WTC11 (cell line): ENCODE measurements around the gene HGS. TPM values are rescaled to one million over a fixed set of nuclear protein-coding genes. Genes with fewer than 3 reads are reported as not detected.

Source experiments
- ATAC-seq: fragments of 200-7000 bp; cut with Tn5 transposase; 2 replicates; pipeline ENCODE4 v1.10.0; 2021; ENCODE audit warnings: mild to moderate bottlenecking, moderate library complexity
- CTCF ChIA-PET: fragments of 300-600 bp; sonication (Branson Sonifier 250); formaldehyde crosslinking; loops from one replicate; lab custom pipeline; 2021; ENCODE audit warnings: antibody characterized with exemption; lab: Charles Lee
- POLR2A ChIA-PET: fragments of 350-600 bp; sonication (Branson Sonifier 250); formaldehyde crosslinking; loops from one replicate; lab custom pipeline; 2021; ENCODE audit warnings: antibody characterized with exemption; lab: Charles Lee
- DNase-seq: peaks from one replicate; pipeline ENCODE4 v3.0.0; 2021; ENCODE audit warnings: low spot score
- H3K27ac Mint-ChIP-seq: 2 replicates; pipeline ENCODE4 v1.8.0; 2021; ENCODE audit warnings: mixed read lengths
- H3K27me3 Mint-ChIP-seq: 2 replicates; pipeline ENCODE4 v1.8.0; 2021; ENCODE audit warnings: low read depth, mild to moderate bottlenecking, moderate library complexity, mixed read lengths
- H3K36me3 Mint-ChIP-seq: 2 replicates; pipeline ENCODE4 v1.8.0; 2021; ENCODE audit warnings: mixed read lengths
- H3K4me1 Mint-ChIP-seq: 2 replicates; pipeline ENCODE4 v1.8.0; 2022; ENCODE audit warnings: mixed read lengths
- H3K4me3 Mint-ChIP-seq: 2 replicates; pipeline ENCODE4 v1.8.0; 2021; ENCODE audit warnings: mild to moderate bottlenecking, moderate library complexity, mixed read lengths
- H3K9me3 Mint-ChIP-seq: 2 replicates; pipeline ENCODE4 v1.8.0; 2021; ENCODE audit warnings: mixed read lengths
- AR ChIP-seq: fragments of 250-450 bp; sonication (Bioruptor Pico); IDR thresholded peaks from 2 replicates; pipeline ENCODE4 v1.9.0; 2021; ENCODE audit warnings: mild to moderate bottlenecking
- CTCF ChIP-seq: fragments of 200-600 bp; IDR thresholded peaks from 2 replicates; pipeline ENCODE4 v1.8.0; 2022; ENCODE audit warnings: antibody characterized with exemption
- IRF1 ChIP-seq: sonication (generic); formaldehyde crosslinking; IDR thresholded peaks from 2 replicates; pipeline ENCODE4 v1.8.0; 2023; ENCODE audit warnings: missing genetic modification reagents
- JAZF1 ChIP-seq: fragments of 250-450 bp; sonication (Bioruptor Pico); IDR thresholded peaks from 2 replicates; pipeline ENCODE4 v1.9.0; 2021; ENCODE audit warnings: moderate library complexity, mild to moderate bottlenecking, inconsistent platforms
- NFATC4 ChIP-seq: fragments of 250-450 bp; sonication (Bioruptor Pico); IDR thresholded peaks from 2 replicates; pipeline ENCODE4 v1.9.0; 2021; ENCODE audit warnings: mild to moderate bottlenecking
- NFE2L1 ChIP-seq: sonication (generic); formaldehyde crosslinking; IDR thresholded peaks from 2 replicates; pipeline ENCODE4 v1.8.1; 2023; ENCODE audit warnings: missing genetic modification reagents
- NR2C2 ChIP-seq: sonication (generic); formaldehyde crosslinking; IDR thresholded peaks from 2 replicates; pipeline ENCODE4 v1.8.0; 2022; ENCODE audit warnings: mild to moderate bottlenecking, missing genetic modification reagents
- NR3C1 ChIP-seq: sonication (generic); formaldehyde crosslinking; conservative IDR thresholded peaks from 2 replicates; pipeline ENCODE4 v1.8.1; 2023; ENCODE audit warnings: low read depth, mild to moderate bottlenecking, missing genetic modification reagents
- PRRX2 ChIP-seq: fragments of 250-450 bp; sonication (Bioruptor Pico); IDR thresholded peaks from 2 replicates; pipeline ENCODE4 v1.8.0; 2021; ENCODE audit warnings: mild to moderate bottlenecking
- ZMAT4 ChIP-seq: fragments of 250-450 bp; sonication (Bioruptor Pico); IDR thresholded peaks from 2 replicates; pipeline ENCODE4 v1.9.0; 2021; ENCODE audit warnings: mild to moderate bottlenecking
- ZNF671 ChIP-seq: fragments of 250-450 bp; sonication (Bioruptor Pico); IDR thresholded peaks from 2 replicates; pipeline ENCODE4 v1.8.0; 2021; ENCODE audit warnings: mild to moderate bottlenecking
- total RNA-seq: library from RNA; stranded (reverse); gene quantifications from 3 replicates; pipeline ENCODE4 v1.2.3, GENCODE V29; 2021
- TF ChIP-seq, protein P1 (sequence below): sonication (generic); formaldehyde crosslinking; IDR thresholded peaks from 2 replicates; pipeline ENCODE4 v1.8.0; 2023; ENCODE audit warnings: mild to moderate bottlenecking, missing genetic modification reagents
- TF ChIP-seq, protein P2 (sequence below): sonication (generic); formaldehyde crosslinking; IDR thresholded peaks from 2 replicates; pipeline ENCODE4 v1.8.1; 2023; ENCODE audit warnings: mild to moderate bottlenecking, missing genetic modification reagents, moderate library complexity

HGS gene
- total RNA-seq, 1 experiment from 2014 or later = 113 TPM

DNA sequence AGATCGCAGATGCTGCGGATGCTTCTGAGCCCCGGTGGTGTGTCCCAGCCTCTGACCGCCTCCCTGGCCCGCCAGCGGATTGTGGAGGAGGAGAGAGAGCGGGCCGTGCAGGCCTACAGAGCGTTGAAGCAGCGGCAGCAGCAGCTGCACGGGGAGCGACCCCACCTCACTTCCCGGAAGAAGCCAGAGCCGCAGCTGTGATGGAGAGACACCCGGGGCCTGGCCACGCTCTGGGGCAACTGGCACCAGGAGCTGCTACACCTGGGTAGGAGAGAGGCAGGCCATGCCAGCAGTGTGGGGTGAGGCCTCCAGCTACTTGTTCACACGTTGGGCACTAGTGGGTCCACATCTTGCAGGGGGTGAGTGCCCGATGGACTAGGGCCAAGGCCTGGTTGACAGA lies 11.3 kb upstream of the HGS start:
- DNase-seq (no peak), ATAC-seq (no peak)
- ChIA-PET POLR2A (no interaction called here), CTCF (no interaction called here)
- Mint-ChIP-seq H3K9me3 (no peaks in the 10 kb centered on the region), H3K4me3 (no peak overlapping the region), H3K4me1 (peaks cover 10% of the 10 kb centered on the region), H3K36me3 (peaks cover 53% of the 10 kb centered on the region), H3K27me3 (no peaks in the 10 kb centered on the region), H3K27ac (no peak overlapping the region)
- TF ChIP-seq ZMAT4 (CRISPR knock-in tag) (no peak), AR (no peak), NFATC4 (CRISPR knock-in tag) (no peak), CTCF (no peak), NFE2L1 (CRISPR knock-in tag) (no peak)
- TF ChIP-seq, protein P1, sequence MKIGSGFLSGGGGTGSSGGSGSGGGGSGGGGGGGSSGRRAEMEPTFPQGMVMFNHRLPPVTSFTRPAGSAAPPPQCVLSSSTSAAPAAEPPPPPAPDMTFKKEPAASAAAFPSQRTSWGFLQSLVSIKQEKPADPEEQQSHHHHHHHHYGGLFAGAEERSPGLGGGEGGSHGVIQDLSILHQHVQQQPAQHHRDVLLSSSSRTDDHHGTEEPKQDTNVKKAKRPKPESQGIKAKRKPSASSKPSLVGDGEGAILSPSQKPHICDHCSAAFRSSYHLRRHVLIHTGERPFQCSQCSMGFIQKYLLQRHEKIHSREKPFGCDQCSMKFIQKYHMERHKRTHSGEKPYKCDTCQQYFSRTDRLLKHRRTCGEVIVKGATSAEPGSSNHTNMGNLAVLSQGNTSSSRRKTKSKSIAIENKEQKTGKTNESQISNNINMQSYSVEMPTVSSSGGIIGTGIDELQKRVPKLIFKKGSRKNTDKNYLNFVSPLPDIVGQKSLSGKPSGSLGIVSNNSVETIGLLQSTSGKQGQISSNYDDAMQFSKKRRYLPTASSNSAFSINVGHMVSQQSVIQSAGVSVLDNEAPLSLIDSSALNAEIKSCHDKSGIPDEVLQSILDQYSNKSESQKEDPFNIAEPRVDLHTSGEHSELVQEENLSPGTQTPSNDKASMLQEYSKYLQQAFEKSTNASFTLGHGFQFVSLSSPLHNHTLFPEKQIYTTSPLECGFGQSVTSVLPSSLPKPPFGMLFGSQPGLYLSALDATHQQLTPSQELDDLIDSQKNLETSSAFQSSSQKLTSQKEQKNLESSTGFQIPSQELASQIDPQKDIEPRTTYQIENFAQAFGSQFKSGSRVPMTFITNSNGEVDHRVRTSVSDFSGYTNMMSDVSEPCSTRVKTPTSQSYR (CRISPR knock-in tag) = no peak

GRCh38 chr17:81672954-81673353 lies 10.9 kb upstream of the HGS start:
- Mint-ChIP-seq H3K4me3 (no peak overlapping the region), H3K9me3 (no peaks in the 10 kb centered on the region), H3K27ac (no peak overlapping the region), H3K27me3 (no peaks in the 10 kb centered on the region), H3K4me1 (peaks cover 5% of the 10 kb centered on the region), H3K36me3 (peaks cover 49% of the 10 kb centered on the region)
- DNase-seq (no peak), ATAC-seq (no peak)
- CTCF ChIA-PET = no interaction called here
- TF ChIP-seq NR3C1 (no peak), ZNF671 (CRISPR knock-in tag) (no peak), IRF1 (CRISPR knock-in tag) (no peak), NR2C2 (no peak)
- TF ChIP-seq, protein P2, sequence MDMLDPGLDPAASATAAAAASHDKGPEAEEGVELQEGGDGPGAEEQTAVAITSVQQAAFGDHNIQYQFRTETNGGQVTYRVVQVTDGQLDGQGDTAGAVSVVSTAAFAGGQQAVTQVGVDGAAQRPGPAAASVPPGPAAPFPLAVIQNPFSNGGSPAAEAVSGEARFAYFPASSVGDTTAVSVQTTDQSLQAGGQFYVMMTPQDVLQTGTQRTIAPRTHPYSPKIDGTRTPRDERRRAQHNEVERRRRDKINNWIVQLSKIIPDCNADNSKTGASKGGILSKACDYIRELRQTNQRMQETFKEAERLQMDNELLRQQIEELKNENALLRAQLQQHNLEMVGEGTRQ (CRISPR knock-in tag) = no peak
- POLR2A ChIA-PET = no interaction called here

DNA sequence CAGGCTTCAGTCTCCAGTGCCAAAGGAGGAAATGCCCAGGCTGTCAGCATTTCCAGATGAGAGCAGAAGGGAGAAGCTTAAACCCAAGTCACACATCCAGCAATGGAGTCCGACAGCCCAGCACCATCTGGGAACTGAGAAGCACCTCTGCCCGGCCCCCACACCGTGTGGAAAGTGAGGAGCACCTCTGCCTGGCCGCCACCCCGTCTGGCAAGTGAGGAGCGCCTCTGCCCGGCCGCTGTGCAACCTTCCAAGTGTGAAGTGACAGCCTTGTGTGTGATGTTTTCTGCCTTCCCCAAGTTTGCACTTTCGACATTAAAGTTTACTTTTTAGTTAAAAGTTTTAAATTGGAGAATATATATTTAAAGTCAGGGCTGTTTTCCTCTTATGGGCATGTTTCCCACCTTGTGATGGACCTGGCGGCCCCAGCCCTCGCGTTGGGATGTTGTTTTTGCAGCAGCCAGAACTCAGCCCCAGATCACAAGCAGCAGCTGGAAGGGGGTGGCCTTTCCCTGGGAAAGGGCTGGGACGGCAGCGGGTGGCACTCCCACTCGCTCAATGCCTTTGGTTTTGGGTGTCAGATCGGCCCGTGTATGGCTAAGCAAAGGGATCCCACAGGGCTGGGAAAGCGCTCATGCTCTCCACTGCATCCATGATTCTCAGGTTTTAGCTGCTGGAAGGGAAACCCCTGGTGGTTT lies 10.1 kb upstream of the HGS start:
- Mint-ChIP-seq H3K4me3 (no peak overlapping the region), H3K36me3 (peaks cover 44% of the 10 kb centered on the region), H3K27ac (no peak overlapping the region), H3K9me3 (no peaks in the 10 kb centered on the region), H3K4me1 (no peaks in the 10 kb centered on the region), H3K27me3 (no peaks in the 10 kb centered on the region)
- POLR2A ChIA-PET = no interaction called here
- CTCF ChIA-PET = no interaction called here
- DNase-seq (no peak), ATAC-seq (no peak)
- TF ChIP-seq AR = no peak
- TF ChIP-seq PRRX2 (CRISPR knock-in tag) = no peak
- TF ChIP-seq JAZF1 (CRISPR knock-in tag) = no peak
- no peak for TF ChIP-seq NFE2L1 (CRISPR knock-in tag)
